GM23248 (cell line): Measurements from ENCODE around the gene COL7A1. TPM values are rescaled to one million over a fixed set of nuclear protein-coding genes. Genes with fewer than 3 reads are reported as not detected.
A peak's percentile ranks its signal among the peaks of the same experiment; 100 is the strongest.

Experiments
- DNase-seq: peaks from one replicate; pipeline ENCODE4 v3.0.0-alpha.2; 2015
- H2AFZ ChIP-seq: fragments of 200-600 bp; sonication (generic); 2 replicates; pipeline ENCODE4 v1.6.1; 2016; ENCODE audit warnings: antibody characterized with exemption
- H3F3A ChIP-seq: fragments of 200-600 bp; sonication (generic); 2 replicates; pipeline ENCODE4 v1.6.1; 2016; ENCODE audit warnings: mild to moderate bottlenecking, antibody characterized with exemption, mixed run types; ENCODE audit not compliant: insufficient read depth
- H3K27ac ChIP-seq: fragments of 200-600 bp; sonication (generic); 2 replicates; pipeline ENCODE4 v1.5.1; 2016; ENCODE audit warnings: mild to moderate bottlenecking
- H3K27me3 ChIP-seq: fragments of 200-600 bp; sonication (generic); replicated peaks from 2 replicates; pipeline ENCODE4 v1.6.1; 2016; ENCODE audit warnings: mild to moderate bottlenecking; ENCODE audit not compliant: insufficient read depth
- H3K36me3 ChIP-seq: fragments of 200-600 bp; sonication (generic); 2 replicates; pipeline ENCODE4 v1.6.1; 2016; ENCODE audit warnings: low read depth, mild to moderate bottlenecking
- H3K4me1 ChIP-seq: fragments of 200-600 bp; sonication (generic); 2 replicates; pipeline ENCODE4 v1.6.1; 2016; ENCODE audit warnings: mild to moderate bottlenecking; ENCODE audit not compliant: insufficient read depth
- H3K4me2 ChIP-seq: fragments of 200-600 bp; sonication (generic); one replicate; pipeline ENCODE4 v1.6.1; 2016; ENCODE audit warnings: mild to moderate bottlenecking; ENCODE audit not compliant: unreplicated experiment
- H3K4me3 ChIP-seq: fragments of 200-600 bp; sonication (generic); 2 replicates; pipeline ENCODE4 v1.5.1; 2016; ENCODE audit warnings: mild to moderate bottlenecking
- H3K79me2 ChIP-seq: fragments of 200-600 bp; sonication (generic); 2 replicates; pipeline ENCODE4 v1.6.1; 2016; ENCODE audit warnings: mild to moderate bottlenecking; ENCODE audit not compliant: insufficient read depth
- H3K9ac ChIP-seq: fragments of 200-600 bp; sonication (generic); 2 replicates; pipeline ENCODE4 v1.6.1; 2016; ENCODE audit warnings: mild to moderate bottlenecking
- H3K9me2 ChIP-seq: fragments of 200-600 bp; sonication (generic); 2 replicates; pipeline ENCODE4 v1.6.1; 2016; ENCODE audit warnings: mixed run types, mild to moderate bottlenecking, moderate library complexity; ENCODE audit not compliant: insufficient read depth
- H3K9me3 ChIP-seq: fragments of 200-600 bp; sonication (generic); one replicate; pipeline ENCODE4 v1.6.1; 2017; ENCODE audit warnings: low read depth
- H4K20me1 ChIP-seq: fragments of 200-600 bp; sonication (generic); 2 replicates; pipeline ENCODE4 v1.6.0; 2016; ENCODE audit not compliant: insufficient read depth
- EZH2 ChIP-seq: fragments of 200-600 bp; sonication (generic); IDR thresholded peaks from 2 replicates; pipeline ENCODE4 v1.6.1; 2018; ENCODE audit warnings: antibody characterized with exemption, mild to moderate bottlenecking; ENCODE audit not compliant: insufficient read depth, poor library complexity, severe bottlenecking
- EZH2phosphoT487 ChIP-seq: fragments of 200-600 bp; sonication (generic); IDR thresholded peaks from 2 replicates; pipeline ENCODE4 v1.6.1; 2018; ENCODE audit warnings: antibody characterized with exemption, moderate library complexity, mild to moderate bottlenecking, low read depth; ENCODE audit not compliant: insufficient read depth
- WGBS, 2 experiments: methylation state at CpG; one replicate each; pipeline ENCODE4 v1.1.6; 2015 to 2017; ENCODE audit warnings: low lambda C conversion rate in 2 of 2, low coverage in 1 of 2; ENCODE audit errors: missing lambda C conversion rate in 2 of 2; 5-methylcytosine and 5-hydroxymethylcytosine counted together
- in situ Hi-C: fragments of 300-500 bp; cut with MboI; formaldehyde crosslinking; loops from 2 replicates; pipeline ENCODE4 v1.15.0; 2020
- polyA plus RNA-seq: library from polyadenylated mRNA; unstranded; fragments of >200 nt; fragmentation: Nextera tagmentation; extraction: Ambion mirVana; gene quantifications from 2 replicates; pipeline ENCODE4 v1.2.1, GENCODE V29; 2016
- total RNA-seq: library from RNA; depleted of rRNA; stranded (reverse); fragments of >200 nt; shearing (Covaris generic); gene quantifications from 2 replicates; pipeline ENCODE4 v1.2.3, GENCODE V29; 2014

Gene COL7A1
- total and polyA plus RNA-seq, 2 experiments from 2014 or later, result 11.2 to 33.6 TPM

DNA sequence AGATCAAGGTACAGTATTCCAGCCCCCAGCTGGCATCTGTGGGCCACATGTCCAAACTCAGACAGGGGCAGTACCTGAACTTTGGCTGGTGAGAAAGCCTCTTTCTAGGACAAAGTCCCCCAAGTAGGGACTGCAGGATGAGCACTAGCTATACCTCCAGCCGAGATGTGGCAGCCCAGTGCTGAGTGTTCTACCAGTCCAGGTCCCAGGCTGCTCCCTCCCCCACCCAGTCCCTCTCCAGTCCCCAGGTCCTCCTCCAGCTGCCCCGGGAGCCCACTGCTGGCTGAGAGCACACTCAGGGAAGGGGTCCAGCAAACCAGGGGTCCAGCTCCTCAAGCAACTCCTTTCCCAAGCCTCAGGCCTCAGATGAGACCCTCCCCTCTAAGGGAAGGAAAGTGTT is 38.6 kb upstream of the COL7A1 start:
- Histone ChIP-seq H3K4me1 (peaks cover 8% of the 10 kb centered on the region; the same call in 1 of the 2 replicates), H3K79me2 (peaks cover 23% of the 10 kb centered on the region), H3K27me3 (no peaks in the 10 kb centered on the region), H3F3A (no peaks in the 10 kb centered on the region), H3K36me3 (no peaks in the 10 kb centered on the region), H4K20me1 (no peaks in the 10 kb centered on the region; the same call in 1 of the 2 replicates), H2AFZ (no peak overlapping the region), H3K4me3 (no peak overlapping the region; the same call in 1 of the 2 replicates), H3K9me2 (no peaks in the 10 kb centered on the region), H3K4me2 (peak overlapping the region; percentile 88), H3K9me3 (no peaks in the 10 kb centered on the region), H3K27ac (no peak overlapping the region), H3K9ac (peak overlapping the region; percentile 91)
- WGBS, 2 experiments, result 76 to 88% methylated on average over 2 of the region's 2 CpGs
- no peak for DNase-seq
- in situ Hi-C loops, result no loop called here
- TF ChIP-seq EZH2 (no peak), EZH2phosphoT487 (no peak)

GRCh38 chr3:48633256-48633655 is 38.1 kb upstream of the COL7A1 start:
- TF ChIP-seq EZH2 (no peak), EZH2phosphoT487 (no peak)
- Histone ChIP-seq H3K4me3 (no peak overlapping the region), H2AFZ (no peak overlapping the region), H3K36me3 (no peaks in the 10 kb centered on the region), H3K4me1 (peaks cover 8% of the 10 kb centered on the region; the same call in 1 of the 2 replicates), H4K20me1 (no peaks in the 10 kb centered on the region; the same call in 1 of the 2 replicates), H3K4me2 (no peak overlapping the region), H3K27ac (no peak overlapping the region), H3F3A (no peaks in the 10 kb centered on the region), H3K9me2 (no peaks in the 10 kb centered on the region), H3K9me3 (no peaks in the 10 kb centered on the region), H3K79me2 (peaks cover 23% of the 10 kb centered on the region), H3K9ac (no peak overlapping the region), H3K27me3 (no peaks in the 10 kb centered on the region)
- 92 to 96% methylated on average over 15 of the region's 15 CpGs for WGBS, 2 experiments
- in situ Hi-C loops, result no loop called here
- DNase-seq, result no peak

DNA sequence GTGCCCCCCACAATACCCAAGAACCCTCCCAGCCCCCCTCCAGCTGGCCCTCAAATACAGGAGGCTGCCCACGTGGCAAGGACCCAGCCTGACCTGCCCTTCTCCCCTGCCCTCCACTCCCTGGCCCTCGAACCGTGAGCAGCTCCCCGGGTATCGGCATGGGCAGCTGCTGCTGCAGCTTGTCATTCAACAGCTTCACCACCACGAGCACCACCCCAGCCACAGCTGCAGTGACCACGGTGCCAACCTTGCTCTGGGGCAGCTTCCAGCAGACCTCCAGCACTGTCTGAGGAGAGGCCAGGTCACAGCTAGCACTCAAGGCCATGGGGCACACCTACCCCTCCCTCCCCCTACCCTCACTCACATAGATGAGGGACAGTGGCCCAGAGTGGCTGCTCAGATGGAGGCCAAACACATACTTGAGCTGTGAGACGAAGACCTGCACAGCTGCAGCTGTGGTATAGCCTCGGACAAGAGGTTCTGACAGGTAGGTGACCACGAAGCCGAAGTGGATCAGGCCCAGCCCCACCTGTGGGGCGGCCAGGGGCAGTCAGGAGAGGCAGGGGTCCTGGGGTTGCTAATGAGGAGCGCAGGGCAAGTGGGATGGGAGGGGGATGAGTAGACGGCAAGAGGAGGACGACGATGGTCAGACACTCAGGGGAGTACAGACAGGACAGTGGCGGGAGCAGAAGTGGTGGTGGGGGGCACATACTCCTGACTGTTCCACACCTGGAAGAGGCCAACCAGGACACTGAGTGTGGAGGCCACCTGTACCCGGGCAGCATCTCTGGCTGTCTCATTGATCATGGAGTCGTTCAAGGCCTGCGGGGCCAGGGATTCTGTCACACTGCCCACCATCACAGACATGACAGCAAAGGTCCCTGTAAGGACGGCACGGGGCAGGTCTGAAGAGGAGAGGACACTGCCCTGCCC is 36.7 kb upstream of the COL7A1 start:
- Histone ChIP-seq H4K20me1 (no peaks in the 10 kb centered on the region; the same call in 1 of the 2 replicates), H3F3A (no peaks in the 10 kb centered on the region), H3K4me2 (no peak overlapping the region), H3K4me1 (peaks cover 8% of the 10 kb centered on the region; the same call in 1 of the 2 replicates), H2AFZ (no peak overlapping the region), H3K9me2 (no peaks in the 10 kb centered on the region), H3K9ac (no peak overlapping the region), H3K27ac (no peak overlapping the region), H3K4me3 (no peak overlapping the region), H3K79me2 (peaks cover 23% of the 10 kb centered on the region), H3K27me3 (no peaks in the 10 kb centered on the region), H3K9me3 (no peaks in the 10 kb centered on the region), H3K36me3 (no peaks in the 10 kb centered on the region; the same call in 1 of the 2 replicates)
- WGBS, 2 experiments, result 91% methylated on average over 22 of the region's 22 CpGs
- DNase-seq, result no peak
- in situ Hi-C loops, result no loop called here
- no peak for TF ChIP-seq EZH2
- TF ChIP-seq EZH2phosphoT487, result no peak

DNA sequence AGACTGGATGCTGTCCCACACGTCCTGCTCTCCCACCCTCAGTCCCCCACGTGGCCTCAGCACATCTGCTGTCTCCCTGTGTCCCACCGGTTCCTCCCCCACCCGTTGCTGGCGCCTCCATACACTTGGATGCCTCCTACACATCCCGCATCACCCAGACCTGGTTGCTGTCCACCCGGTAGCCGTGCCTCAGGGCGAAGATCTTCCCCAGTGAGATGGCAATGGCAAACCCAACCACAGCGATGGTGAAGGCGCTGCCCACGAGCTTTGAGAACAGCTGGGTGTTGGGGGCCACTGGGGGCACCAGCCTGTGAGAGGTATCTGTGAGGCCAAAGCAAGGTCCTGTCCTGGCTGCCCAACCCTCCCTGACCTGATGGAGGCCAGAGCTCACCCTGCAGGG is 35.7 kb upstream of the COL7A1 start:
- no peak overlapping the region for H3K27ac ChIP-seq
- H3K79me2 ChIP-seq, result peaks cover 14% of the 10 kb centered on the region
- no peak for DNase-seq
- peaks cover 8% of the 10 kb centered on the region; the same call in 1 of the 2 replicates for H3K4me1 ChIP-seq
- no peak overlapping the region for H2AFZ ChIP-seq
- TF ChIP-seq EZH2phosphoT487 (no peak), EZH2 (no peak)
- WGBS, 2 experiments, result 89 to 90% methylated on average over 12 of the region's 12 CpGs
- H3K9ac ChIP-seq, result no peak overlapping the region
- in situ Hi-C loops, result no loop called here
- no peaks in the 10 kb centered on the region for H3F3A ChIP-seq
- H3K4me2 ChIP-seq, result no peak overlapping the region
- H3K4me3 ChIP-seq, result no peak overlapping the region
- no peaks in the 10 kb centered on the region for H3K9me2 ChIP-seq
- no peaks in the 10 kb centered on the region; the same call in 1 of the 2 replicates for H4K20me1 ChIP-seq
- H3K27me3 ChIP-seq, result no peaks in the 10 kb centered on the region
- no peaks in the 10 kb centered on the region; the same call in 1 of the 2 replicates for H3K36me3 ChIP-seq
- no peaks in the 10 kb centered on the region for H3K9me3 ChIP-seq
